LHCN-M2 (cell line): ENCODE results near the gene CENPP. TPM values are rescaled to one million over a fixed set of nuclear protein-coding genes. Genes with fewer than 3 reads are reported as not detected.
"Not testable (repeated sequence)": the region's sequence is repeated elsewhere in the genome, so short reads cannot be mapped to it uniquely, and the experiment has no call there.

ENCODE experiments used
- DNase-seq: peaks from one replicate; pipeline ENCODE4 v3.0.0-alpha.2; 2012; ENCODE audit warnings: low read depth
- total RNA-seq: library from RNA; depleted of rRNA; stranded (reverse); fragments of >200 nt; gene quantifications from 2 replicates; pipeline ENCODE4 v1.2.3, GENCODE V29; 2014

CENPP gene
- total RNA-seq, 1 experiment from 2014 or later = 12.0 TPM

- DNase-seq = no peak
These were observed 208.5 kb downstream of the CENPP start for GRCh38 chr9:92534204-92534603.

GRCh38 chr9:92534674-92535073, 208.9 kb downstream of the CENPP start:
- DNase-seq = peak; percentile 13

- DNase-seq = peak; percentile 55
These were observed 210.4 kb downstream of the CENPP start, which contains the start of gene ECM2 for GRCh38 chr9:92535940-92536850. TSS of gene ECM2 (minus strand) at chr9:92535990. CDS start at chr9:92522866, 13,124 bp downstream.

DNA sequence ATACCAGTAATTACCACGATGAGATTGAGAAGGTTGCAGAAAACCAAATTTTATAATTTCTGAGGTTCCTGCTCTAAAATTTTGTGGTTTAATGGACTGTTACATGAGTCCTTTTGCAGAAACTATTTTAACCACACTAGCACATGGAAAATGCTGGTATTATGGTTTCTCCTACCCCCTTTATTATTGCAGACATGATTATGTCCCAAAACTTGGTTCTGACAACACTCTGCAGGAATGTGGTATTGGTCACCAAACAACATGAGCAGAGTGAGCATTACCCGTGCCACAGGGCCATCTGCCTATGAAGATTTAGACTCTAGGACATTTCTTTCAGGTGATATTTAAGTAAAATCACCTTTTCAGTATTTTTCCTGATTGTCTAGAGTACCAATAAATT, 212.8 kb downstream of the CENPP start:
- DNase-seq = peak; percentile 90

GRCh38 chr9:92543972-92544371, 218.2 kb downstream of the CENPP start:
- DNase-seq = no peak

GRCh38 chr9:92545002-92545510, 219.3 kb downstream of the CENPP start:
- no peak for DNase-seq

GRCh38 chr9:92547356-92547755, 221.6 kb downstream of the CENPP start:
- DNase-seq = peak; percentile 41

- no peak for DNase-seq
These were observed 225.0 kb downstream of the CENPP start for GRCh38 chr9:92550765-92551164.

GRCh38 chr9:92558612-92559374, 233.0 kb downstream of the CENPP start:
- no peak for DNase-seq

- peak; percentile 42 for DNase-seq
These were observed 235.9 kb downstream of the CENPP start for GRCh38 chr9:92561374-92562330.

- peak; percentile 70 for DNase-seq
These were observed 236.8 kb downstream of the CENPP start for GRCh38 chr9:92562461-92562967.

- DNase-seq = no peak
These were observed 237.7 kb downstream of the CENPP start for GRCh38 chr9:92563116-92564100.

- DNase-seq = peak; percentile 82
These were observed 238.8 kb downstream of the CENPP start for GRCh38 chr9:92564504-92564903.

- peak; percentile 40 for DNase-seq
These were observed 239.2 kb downstream of the CENPP start for GRCh38 chr9:92564982-92565381.

- not testable (repeated sequence) for DNase-seq
These were observed 246.1 kb downstream of the CENPP start for GRCh38 chr9:92571871-92572270.

GRCh38 chr9:92573612-92574011, 247.9 kb downstream of the CENPP start:
- not testable (repeated sequence) for DNase-seq

DNA sequence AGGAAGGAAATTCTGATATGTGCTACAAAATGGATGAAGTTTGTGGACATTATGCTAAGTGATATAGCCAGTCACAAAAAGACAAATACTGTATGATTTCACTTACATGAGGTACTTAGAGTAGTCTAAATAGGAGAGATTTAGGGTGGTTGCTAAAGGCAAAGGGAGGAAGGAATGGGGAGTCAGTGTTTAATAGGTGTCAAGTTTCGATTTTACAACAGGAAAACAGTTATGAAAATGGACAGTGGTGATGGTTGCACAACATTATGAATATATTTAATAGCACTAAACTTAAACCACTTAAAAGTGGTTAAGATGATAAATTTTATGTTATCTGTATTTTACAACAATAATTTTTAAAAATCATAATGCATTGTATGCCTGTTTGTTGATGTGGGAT, 250.4 kb downstream of the CENPP start:
- peak; percentile 23 for DNase-seq

GRCh38 chr9:92589923-92590322, 264.2 kb downstream of the CENPP start:
- no peak for DNase-seq

- DNase-seq = no peak
These were observed 264.6 kb downstream of the CENPP start for GRCh38 chr9:92590377-92590776.

- DNase-seq = no peak
These were observed 266.8 kb downstream of the CENPP start for GRCh38 chr9:92592537-92592936.
